GM12872 (cell line): ENCODE data around the gene LRRFIP1.

Source experiments
- TF ChIP-seq, protein P1 (sequence below): IDR thresholded peaks from 3 replicates; pipeline ENCODE4 v1.5.1; 2011; ENCODE audit warnings: low read depth, mild to moderate bottlenecking, low read length, moderate library complexity; ENCODE audit not compliant: insufficient read depth

Gene LRRFIP1

DNA sequence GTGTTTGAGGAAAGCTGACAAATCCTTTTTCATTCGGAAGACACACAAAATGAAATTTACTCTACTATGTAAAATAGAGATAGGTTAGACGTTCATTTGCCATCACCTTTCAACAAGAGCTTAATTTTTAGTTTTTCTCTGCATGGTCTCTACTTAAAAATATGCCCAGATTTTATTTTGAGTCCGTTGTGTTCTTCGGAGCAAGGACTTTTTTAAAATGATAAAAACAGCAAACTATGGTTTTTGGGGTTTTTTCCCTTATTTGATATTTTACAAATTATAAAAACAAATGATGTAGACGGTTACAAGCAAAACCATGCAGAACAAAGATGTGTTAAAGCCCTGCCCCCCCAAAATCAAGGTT is 117.8 kb downstream of the LRRFIP1 start:
- TF ChIP-seq, protein P1, sequence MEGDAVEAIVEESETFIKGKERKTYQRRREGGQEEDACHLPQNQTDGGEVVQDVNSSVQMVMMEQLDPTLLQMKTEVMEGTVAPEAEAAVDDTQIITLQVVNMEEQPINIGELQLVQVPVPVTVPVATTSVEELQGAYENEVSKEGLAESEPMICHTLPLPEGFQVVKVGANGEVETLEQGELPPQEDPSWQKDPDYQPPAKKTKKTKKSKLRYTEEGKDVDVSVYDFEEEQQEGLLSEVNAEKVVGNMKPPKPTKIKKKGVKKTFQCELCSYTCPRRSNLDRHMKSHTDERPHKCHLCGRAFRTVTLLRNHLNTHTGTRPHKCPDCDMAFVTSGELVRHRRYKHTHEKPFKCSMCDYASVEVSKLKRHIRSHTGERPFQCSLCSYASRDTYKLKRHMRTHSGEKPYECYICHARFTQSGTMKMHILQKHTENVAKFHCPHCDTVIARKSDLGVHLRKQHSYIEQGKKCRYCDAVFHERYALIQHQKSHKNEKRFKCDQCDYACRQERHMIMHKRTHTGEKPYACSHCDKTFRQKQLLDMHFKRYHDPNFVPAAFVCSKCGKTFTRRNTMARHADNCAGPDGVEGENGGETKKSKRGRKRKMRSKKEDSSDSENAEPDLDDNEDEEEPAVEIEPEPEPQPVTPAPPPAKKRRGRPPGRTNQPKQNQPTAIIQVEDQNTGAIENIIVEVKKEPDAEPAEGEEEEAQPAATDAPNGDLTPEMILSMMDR = no peak

DNA sequence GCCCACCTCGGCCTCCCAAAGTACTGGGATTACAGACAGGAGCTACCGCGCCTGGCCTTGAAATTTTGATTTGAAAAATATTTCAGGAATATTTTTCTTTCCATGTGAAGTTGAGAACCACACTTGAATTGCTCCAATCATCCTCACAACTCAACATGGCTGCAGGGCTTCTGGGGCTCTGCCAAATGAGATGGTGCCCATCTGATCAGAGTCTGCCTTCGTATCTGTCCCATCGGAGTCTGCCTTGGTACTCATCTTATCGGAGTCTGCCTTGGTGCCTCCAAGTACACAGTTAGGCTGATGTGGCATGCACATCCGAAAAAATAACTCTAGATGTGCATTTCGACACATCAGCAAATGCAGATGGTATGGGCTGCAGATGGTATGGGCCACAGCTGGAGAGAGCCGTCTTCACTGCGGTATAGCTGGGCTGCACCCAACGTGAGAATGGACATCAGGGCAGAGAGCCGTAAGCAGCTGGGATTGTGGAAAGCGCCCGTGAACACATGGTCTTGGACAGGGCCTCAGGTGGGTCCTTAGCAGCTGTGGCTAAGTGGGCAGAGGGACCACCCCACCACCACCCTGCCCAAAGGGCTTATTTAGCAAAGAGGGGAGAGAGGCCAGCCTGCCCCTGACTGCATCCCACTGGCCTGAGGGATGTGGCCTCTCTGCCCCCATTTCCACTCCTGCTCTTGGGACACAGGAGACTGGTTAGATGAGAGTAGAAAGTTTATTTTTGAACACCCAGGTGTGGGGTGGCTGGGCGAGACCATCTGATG is 119.1 kb downstream of the LRRFIP1 start:
- TF ChIP-seq, protein P1 = no peak

DNA sequence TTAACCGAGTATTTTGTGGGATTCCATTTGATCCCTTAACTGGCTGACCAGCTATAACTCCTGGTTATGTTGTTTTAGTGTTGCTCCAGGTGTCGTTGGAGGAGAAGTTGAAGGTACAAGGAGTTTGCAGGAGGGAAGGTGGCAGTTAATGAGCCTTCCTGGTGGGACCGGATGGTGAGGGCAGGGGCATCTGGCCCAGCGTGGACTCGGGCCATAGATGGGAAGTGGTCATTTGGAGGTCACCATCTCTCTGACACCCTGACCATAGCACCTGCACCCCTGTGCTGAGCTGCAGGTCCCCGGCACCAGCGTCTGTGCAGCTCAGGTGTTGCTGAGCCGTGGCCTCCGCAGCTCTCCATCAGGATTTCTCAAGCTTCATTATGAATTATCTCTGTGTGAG is 119.8 kb downstream of the LRRFIP1 start:
- TF ChIP-seq, protein P1 = no peak

DNA sequence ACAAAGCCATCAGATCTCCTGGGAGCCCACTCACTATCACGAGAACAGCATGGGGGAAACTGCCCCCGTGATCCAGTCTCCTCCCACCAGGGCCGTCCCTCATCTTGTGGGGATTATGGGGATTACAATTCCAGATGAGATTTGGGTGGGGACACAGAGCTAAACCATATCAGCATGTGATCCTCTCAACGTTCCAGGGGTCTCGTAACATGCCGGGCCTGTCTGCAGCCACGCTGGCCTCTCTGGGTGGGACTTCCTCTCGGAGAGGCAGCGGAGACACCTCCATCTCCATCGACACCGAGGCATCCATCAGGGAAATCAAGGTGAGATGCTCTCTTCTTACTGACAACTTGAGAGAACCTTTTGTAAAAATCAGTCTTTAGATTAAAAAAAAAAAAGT is 121.6 kb downstream of the LRRFIP1 start:
- TF ChIP-seq, protein P1 = no peak

DNA sequence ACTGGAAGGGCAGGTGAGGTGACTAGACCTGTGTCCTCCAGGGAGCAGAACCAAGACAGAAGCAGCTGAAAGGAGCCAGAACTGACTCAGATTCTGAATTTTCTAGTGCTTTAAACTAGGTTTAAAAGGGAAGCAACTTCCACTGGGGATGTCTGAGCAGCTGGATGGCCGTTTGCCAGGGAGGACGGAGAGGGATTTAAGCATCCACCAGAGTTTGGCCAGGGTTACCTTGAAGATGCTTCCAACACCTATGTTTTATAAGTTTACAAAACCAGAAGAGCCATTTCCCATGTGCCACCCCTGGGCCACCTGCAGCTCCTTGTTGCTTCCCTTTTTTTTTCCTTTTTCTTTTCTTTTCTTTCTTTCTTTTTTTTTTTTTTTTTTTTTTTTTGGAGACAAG is 122.6 kb downstream of the LRRFIP1 start:
- TF ChIP-seq, protein P1 = no peak

DNA sequence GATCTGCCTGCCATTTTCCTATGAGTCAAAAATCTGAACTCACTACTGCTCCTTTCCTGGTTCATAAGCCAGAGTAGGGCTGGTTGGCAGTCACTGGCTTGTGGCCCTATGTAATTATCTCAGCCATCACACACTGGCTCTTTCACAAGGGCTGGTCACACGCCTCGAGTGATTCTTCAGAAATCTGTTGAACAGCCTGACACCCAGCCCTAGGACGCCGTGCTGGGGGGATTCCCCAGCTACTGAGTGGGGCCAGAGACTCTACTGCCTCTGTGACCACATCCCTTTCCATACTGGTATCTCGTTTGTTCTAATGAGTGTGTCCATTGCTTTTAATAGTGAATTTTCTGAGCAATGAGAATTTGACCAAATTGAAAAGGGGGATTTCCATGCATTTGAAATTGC is 125.4 kb downstream of the LRRFIP1 start:
- TF ChIP-seq, protein P1 = no peak

DNA sequence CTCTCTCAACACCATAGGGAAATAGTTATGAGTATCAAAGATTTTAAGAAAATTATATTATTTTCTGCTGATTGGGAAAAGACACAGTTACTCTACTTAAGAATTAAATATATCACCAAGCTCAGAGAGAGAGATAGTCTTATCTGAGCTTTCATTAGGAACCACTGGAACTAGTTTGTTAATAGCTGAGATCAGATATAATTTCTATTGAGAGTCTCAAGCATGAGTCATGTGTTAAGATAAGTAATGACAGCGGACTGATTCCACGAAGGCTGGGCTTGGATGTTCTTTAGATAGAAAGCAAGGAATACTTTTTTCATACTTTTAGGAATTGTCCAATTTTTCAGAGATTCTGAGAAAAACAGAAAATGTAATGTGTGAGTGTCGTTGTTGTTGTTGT is 126.8 kb downstream of the LRRFIP1 start:
- TF ChIP-seq, protein P1 = no peak
